ENCODE data around the gene SLC30A1. TPM values are rescaled to one million over a fixed set of nuclear protein-coding genes. Genes with fewer than 3 reads are reported as not detected.

The SLC30A1 gene
- total and polyA plus RNA-seq, 9 donors: 7.4 to 23.4 (median 18.9) TPM

DNA sequence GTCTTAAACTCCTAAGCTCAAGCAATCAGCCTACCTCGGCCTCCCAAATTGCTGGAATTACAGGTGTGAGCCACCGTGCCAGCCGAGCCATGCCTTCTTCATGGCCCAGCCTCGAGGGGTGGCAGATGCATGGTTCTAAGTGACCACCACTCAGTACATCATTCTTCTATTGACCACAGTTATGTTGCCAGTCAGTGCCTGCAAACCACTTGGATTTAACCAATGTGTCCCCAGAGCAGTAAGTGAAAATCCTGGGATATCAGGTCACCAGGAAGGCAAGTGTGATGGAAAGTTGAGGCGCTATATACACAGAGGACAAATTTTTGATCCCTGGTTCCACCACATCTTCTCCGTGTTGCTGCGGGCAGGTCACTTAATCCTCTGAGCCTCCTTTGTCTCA, 50.0 kb downstream of the SLC30A1 start:
- Histone ChIP-seq H3K9me3 (no peaks in the 10 kb centered on the region), H3K36me3 (no peaks in the 10 kb centered on the region), H3K27me3 (no peaks in the 10 kb centered on the region), H3K4me1 (ENCODE audit: insufficient read depth) (no peaks in the 10 kb centered on the region), H3K27ac (no peak overlapping the region), H3K4me3 (no peak overlapping the region)
- 82 to 88% (median 83%) methylated on average over 7 of the region's 7 CpGs for WGBS, 3 donors
- intact Hi-C loops (cut with DNase I): no loop called here
- DNase-seq: no peak
- no peak for TF ChIP-seq POLR2A (IDR thresholded peaks at IDR 0.05)
- no peak for TF ChIP-seq CTCF (IDR thresholded peaks at IDR 0.05)
- TF ChIP-seq EP300 (IDR thresholded peaks at IDR 0.05): no peak

GRCh38 chr1:211527888-211528287, 51.1 kb downstream of the SLC30A1 start:
- intact Hi-C loops (cut with DNase I): no loop called here

DNA sequence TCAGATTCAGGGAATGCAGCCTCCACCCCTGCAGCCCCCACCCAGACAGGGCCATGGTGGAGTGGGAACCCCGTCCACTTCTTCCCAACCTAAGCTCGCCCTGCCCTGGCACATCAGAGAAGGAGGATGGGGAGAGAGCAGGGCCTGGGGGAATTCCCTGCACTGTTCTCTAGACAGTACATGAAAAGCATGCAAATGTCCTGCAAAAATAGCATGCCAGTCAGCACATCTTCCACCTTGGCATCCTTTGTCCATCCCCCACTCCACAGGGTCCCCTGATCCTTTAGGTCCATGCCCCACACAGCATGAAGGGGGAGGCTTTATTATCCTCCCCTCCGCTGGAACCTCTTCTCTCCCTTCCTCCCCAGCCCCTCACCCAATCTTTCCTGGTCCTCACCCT, 52.0 kb downstream of the SLC30A1 start:
- Histone ChIP-seq H3K27me3 (no peaks in the 10 kb centered on the region), H3K36me3 (no peaks in the 10 kb centered on the region), H3K4me1 (ENCODE audit: insufficient read depth) (no peaks in the 10 kb centered on the region), H3K4me3 (no peak overlapping the region), H3K9me3 (no peaks in the 10 kb centered on the region), H3K27ac (no peak overlapping the region)
- TF ChIP-seq CTCF (IDR thresholded peaks at IDR 0.05) (no peak), POLR2A (IDR thresholded peaks at IDR 0.05) (no peak), EP300 (IDR thresholded peaks at IDR 0.05) (no peak)
- DNase-seq: no peak
- intact Hi-C loops (cut with DNase I): no loop called here
- WGBS, 3 donors: 71 to 97% (median 92%) methylated on average over 3 of the region's 3 CpGs

More at GRCh38 chr1:211527888-211528287, 51.1 kb downstream of the SLC30A1 start:
- H3K4me3 ChIP-seq: no peak overlapping the region
- H3K4me1 ChIP-seq (ENCODE audit: insufficient read depth): no peaks in the 10 kb centered on the region
- TF ChIP-seq CTCF (IDR thresholded peaks at IDR 0.05): no peak
- TF ChIP-seq POLR2A (IDR thresholded peaks at IDR 0.05): no peak
- TF ChIP-seq EP300 (IDR thresholded peaks at IDR 0.05): no peak
- H3K9me3 ChIP-seq: no peaks in the 10 kb centered on the region
- no peak for DNase-seq
- H3K36me3 ChIP-seq: no peaks in the 10 kb centered on the region
- WGBS, 3 donors: 62 to 68% (median 63%) methylated on average over 5 of the region's 5 CpGs
- H3K27me3 ChIP-seq: no peaks in the 10 kb centered on the region
- H3K27ac ChIP-seq: no peak overlapping the region

DNA sequence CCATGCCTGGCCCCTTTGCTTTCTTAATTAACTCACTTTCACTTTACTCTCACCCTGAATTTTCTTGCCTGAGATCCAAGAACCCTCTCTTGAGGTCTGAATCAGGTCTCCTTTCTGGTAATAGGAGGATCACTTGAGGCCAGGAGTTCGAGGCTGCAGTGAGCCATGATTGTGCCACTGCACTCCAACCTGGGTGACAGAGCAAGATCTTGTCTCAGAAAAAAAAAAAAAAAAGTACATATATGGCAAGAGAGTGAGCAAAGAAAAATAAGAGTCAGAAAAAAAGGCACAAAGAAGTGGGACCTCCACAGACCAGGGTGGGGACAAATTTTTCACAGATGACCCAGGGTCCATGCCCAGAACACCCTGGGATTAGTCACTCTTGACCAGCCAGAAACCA, 52.9 kb downstream of the SLC30A1 start:
- no peak for DNase-seq
- Histone ChIP-seq H3K36me3 (no peaks in the 10 kb centered on the region), H3K4me1 (ENCODE audit: insufficient read depth) (no peaks in the 10 kb centered on the region), H3K9me3 (no peaks in the 10 kb centered on the region), H3K27ac (no peak overlapping the region), H3K27me3 (no peaks in the 10 kb centered on the region), H3K4me3 (no peak overlapping the region)
- intact Hi-C loops (cut with DNase I): no loop called here
- no peak for TF ChIP-seq CTCF (IDR thresholded peaks at IDR 0.05)
- TF ChIP-seq POLR2A (IDR thresholded peaks at IDR 0.05): no peak
- WGBS, 3 donors: 76 to 88% (median 87%) methylated on average over 1 of the region's 1 CpG

All from ovary (tissue), 9 donors.